ENCODE measurements around the gene MICALL1.

DNA sequence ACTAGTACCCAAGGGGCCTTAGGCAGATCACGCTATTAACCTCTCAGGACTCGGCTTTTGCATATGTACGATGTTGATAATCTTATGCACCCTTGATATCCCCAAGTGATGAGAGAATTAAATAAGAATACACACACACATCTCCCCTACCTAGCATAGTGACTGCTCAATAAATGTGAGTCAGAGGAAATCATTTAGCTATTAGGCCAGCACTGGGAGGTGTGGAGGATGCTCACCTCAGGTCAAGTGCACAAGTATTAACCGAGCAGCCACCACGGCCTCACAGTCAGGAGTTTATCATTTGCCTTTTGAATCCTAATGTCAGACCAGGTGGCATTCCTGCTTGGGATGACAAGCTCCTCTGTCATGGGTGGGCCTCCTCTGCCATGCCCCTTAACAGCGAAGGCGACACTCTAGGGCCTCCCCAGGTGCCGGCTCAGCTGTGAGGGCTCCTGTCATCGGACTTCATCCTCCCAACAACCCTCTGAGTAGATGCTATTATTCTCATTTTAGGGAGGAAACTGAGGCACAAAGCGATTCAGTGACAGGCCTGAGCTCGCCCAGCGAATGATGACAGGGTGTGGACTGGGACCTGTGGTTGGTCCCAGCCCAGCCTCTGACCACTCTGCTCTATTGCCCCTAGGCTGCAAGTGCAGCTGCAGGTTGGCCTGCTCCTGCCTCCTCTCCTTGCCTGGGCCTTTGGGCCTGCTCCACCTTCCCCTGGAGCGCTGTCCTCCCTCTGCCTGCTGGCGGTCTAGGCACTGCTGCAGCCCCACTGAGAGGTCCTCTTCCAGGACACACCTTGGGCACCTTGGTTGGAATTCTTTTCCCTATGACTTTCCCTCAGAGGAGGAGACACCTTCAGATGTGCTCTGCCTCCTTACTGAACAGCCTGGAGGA, 83.3 kb downstream of the MICALL1 start:
- TF ChIP-seq, protein P1, sequence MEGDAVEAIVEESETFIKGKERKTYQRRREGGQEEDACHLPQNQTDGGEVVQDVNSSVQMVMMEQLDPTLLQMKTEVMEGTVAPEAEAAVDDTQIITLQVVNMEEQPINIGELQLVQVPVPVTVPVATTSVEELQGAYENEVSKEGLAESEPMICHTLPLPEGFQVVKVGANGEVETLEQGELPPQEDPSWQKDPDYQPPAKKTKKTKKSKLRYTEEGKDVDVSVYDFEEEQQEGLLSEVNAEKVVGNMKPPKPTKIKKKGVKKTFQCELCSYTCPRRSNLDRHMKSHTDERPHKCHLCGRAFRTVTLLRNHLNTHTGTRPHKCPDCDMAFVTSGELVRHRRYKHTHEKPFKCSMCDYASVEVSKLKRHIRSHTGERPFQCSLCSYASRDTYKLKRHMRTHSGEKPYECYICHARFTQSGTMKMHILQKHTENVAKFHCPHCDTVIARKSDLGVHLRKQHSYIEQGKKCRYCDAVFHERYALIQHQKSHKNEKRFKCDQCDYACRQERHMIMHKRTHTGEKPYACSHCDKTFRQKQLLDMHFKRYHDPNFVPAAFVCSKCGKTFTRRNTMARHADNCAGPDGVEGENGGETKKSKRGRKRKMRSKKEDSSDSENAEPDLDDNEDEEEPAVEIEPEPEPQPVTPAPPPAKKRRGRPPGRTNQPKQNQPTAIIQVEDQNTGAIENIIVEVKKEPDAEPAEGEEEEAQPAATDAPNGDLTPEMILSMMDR (IDR thresholded peaks at IDR 0.05): no peak
- no peak for TF ChIP-seq EP300 (IDR thresholded peaks at IDR 0.05)
- TF ChIP-seq POLR2A (IDR thresholded peaks at IDR 0.05): no peak
